ENCODE results near the gene LMO1. TPM values are rescaled to one million over a fixed set of nuclear protein-coding genes. Genes with fewer than 3 reads are reported as not detected.

The LMO1 gene
- total and polyA plus RNA-seq, 2 of the 8 experiments (the other 6 are each of a cell fraction or from before 2014, with no cell fraction given): 0.17 TPM; not detected in 1

GRCh38 chr11:8243458-8243857 lies 20.2 kb downstream of the LMO1 start (continued):
- TF ChIP-seq CHD7 (IDR thresholded peaks at IDR 0.05; ENCODE audit: insufficient replicate concordance, low read length) (no peak), HDAC2 (IDR thresholded peaks at IDR 0.05; ENCODE audit: borderline replicate concordance in 1 of 2, low read depth in 2 of 2, low read length in 2 of 2) (no peak), SP2 (IDR thresholded peaks at IDR 0.05; ENCODE audit: low read length) (no peak), CTBP2 (IDR thresholded peaks at IDR 0.05; ENCODE audit: borderline replicate concordance, insufficient read depth, insufficient read length, low read length) (no peak), PHF8 (conservative IDR thresholded peaks at IDR 0.05; ENCODE audit: low read depth, low read length) (no peak), FOSL1 (IDR thresholded peaks at IDR 0.05; ENCODE audit: insufficient read depth, low read depth, low read length) (no peak), EZH2 (IDR thresholded peaks at IDR 0.05; ENCODE audit: low read depth, low read length, severe bottlenecking) (no peak), GABPA (IDR thresholded peaks at IDR 0.05; ENCODE audit: borderline replicate concordance, insufficient read depth, low read length) (no peak), JUN (IDR thresholded peaks at IDR 0.05; ENCODE audit: low read depth, low read length) (no peak), ASH2L (IDR thresholded peaks at IDR 0.05; ENCODE audit: low read length) (no peak), CBX8 (IDR thresholded peaks at IDR 0.05; ENCODE audit: borderline replicate concordance, low read depth, low read length) (no peak)
